Right lobe of liver (tissue), 6 donors: ENCODE measurements around the gene PSD. TPM values are rescaled to one million over a fixed set of nuclear protein-coding genes. Genes with fewer than 3 reads are reported as not detected.
A peak's percentile ranks its signal among the peaks of the same experiment; 100 is the strongest.

Experiments used
- ATAC-seq, 4 donors: fragments of 200-7000 bp; cut with Tn5 transposase; one replicate each; pipeline ENCODE4 v1.9.1; 2020; ENCODE audit warnings: mild to moderate bottlenecking in 4 of 4, moderate library complexity in 4 of 4
- DNase-seq, 3 donors: peaks; one replicate each; pipeline ENCODE4 v3.0.0-alpha.2; 2020
- H3K27ac ChIP-seq, 3 donors: fragments of 200-600 bp; one replicate each; pipeline ENCODE4 v1.8.0; 2022
- H3K27me3 ChIP-seq, 2 donors: fragments of 200-600 bp; one replicate each; pipeline ENCODE4 v1.8.0; 2022
- H3K36me3 ChIP-seq, 4 donors: fragments of 200-600 bp; sonication (generic) in 1 of 4; one replicate each; pipeline versions ENCODE4 v1.5.1 to v1.8.0; 2017 to 2022; ENCODE audit warnings: control low read depth in 1 of 4
- H3K4me1 ChIP-seq, 4 donors: fragments of 200-600 bp; sonication (generic) in 1 of 4; one replicate each; pipeline versions ENCODE4 v1.5.1 to v1.8.0; 2017 to 2022; ENCODE audit warnings: control low read depth in 1 of 4
- H3K4me3 ChIP-seq, 3 donors: fragments of 200-600 bp; one replicate each; pipeline ENCODE4 v1.8.0; 2022
- H3K9me3 ChIP-seq, 4 donors: fragments of 200-600 bp; sonication (generic) in 1 of 4; one replicate each; pipeline versions ENCODE4 v1.5.1 to v1.8.0; 2017 to 2022; ENCODE audit warnings: control low read depth in 1 of 4
- CTCF ChIP-seq, 4 donors: fragments of 200-600 bp in 3 of 4; fragments of 450-650 bp in 1 of 4; IDR thresholded peaks; one replicate each; pipeline versions ENCODE4 v1.5.1 to v1.8.0; 2016 to 2022; ENCODE audit warnings: antibody characterized with exemption in 4 of 4, mild to moderate bottlenecking in 2 of 4
- POLR2A ChIP-seq: fragments of 450-650 bp; IDR thresholded peaks from one replicate; pipeline ENCODE4 v1.6.1; 2017; ENCODE audit warnings: antibody characterized with exemption, mild to moderate bottlenecking
- WGBS: methylation state at CpG from one replicate; pipeline ENCODE4 v1.1.6; 2018; ENCODE audit warnings: low coverage, low lambda C conversion rate; ENCODE audit not compliant: insufficient coverage; ENCODE audit errors: missing lambda C conversion rate; 5-methylcytosine and 5-hydroxymethylcytosine counted together
- intact Hi-C, 2 donors: fragments of 100-400 bp; cut with DNase I; formaldehyde crosslinking; loops; one replicate each; pipeline versions ENCODE4 v1.11.2 to v1.14.1; 2022
- total RNA-seq, 6 experiments: library from RNA; depleted of rRNA in 2 of 6; stranded (reverse); fragments of >200 nt in 2 of 6; fragmentation: NEBNext Ultra II Directional in 3 of 6; extraction: Animal tissue kit (Norgen Biotek cat#: 25700) in 3 of 6; gene quantifications; one replicate each; pipeline versions ENCODE4 v1.1.0 to v1.2.4, GENCODE V29; 2016 to 2023
- donor health status: DM: no; HTN: yes; CAD: no.
- donor health status: DM: no; HTN: no; CAD: no.
- donor health status: DM: no; HTN: no; CAD: no.
- donor health status: DM: no; HTN: yes; CAD: no.
- donor health status: DM: no; HTN: yes; CAD: no.

PSD gene
- total RNA-seq, 6 experiments from 2014 or later, result 0.12 to 4.6 (median 1.3) TPM

DNA sequence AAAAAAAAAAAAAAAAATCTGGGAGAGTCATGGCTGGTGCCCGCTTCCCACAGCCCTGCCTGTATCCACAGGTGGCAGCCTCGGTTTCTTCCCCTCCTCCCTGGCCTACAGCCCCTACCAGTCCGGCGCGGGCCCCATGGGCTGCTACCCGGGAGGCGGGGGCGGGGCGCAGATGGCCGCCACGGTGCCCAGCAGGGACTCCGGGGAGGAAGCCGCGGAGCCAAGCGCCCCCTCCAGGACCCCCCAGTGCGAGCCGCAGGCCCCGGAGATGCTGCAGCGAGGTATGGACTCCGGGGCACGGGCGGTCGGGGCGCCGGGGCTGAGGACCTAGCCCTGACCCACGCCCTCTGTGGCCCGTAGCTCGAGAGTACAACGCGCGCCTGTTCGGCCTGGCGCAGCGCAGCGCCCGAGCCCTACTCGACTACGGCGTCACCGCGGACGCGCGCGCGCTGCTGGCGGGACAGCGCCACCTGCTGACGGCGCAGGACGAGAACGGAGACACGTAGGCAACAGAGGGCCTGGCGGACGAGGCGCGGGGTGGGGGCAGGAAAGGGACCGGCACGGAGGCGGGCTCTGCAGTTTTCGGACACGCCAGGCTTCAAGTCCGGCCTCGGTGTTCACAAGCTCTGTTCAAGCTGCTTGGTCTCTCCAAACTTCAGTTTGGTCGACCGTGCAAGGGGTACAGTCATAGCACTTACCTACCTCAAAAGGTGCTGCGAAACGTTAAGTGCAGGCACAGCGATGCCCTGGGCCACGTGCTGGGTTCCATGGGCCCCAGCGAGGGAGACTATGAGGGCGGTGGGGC, 19.2 kb downstream of the PSD start:
- peak; percentile 71 to 85 (median 79) for ATAC-seq
- Histone ChIP-seq H3K4me1 (peaks cover 0 to 10% (median 0%) of the 10 kb centered on the region in 4 donors), H3K9me3 (no peaks in the 10 kb centered on the region), H3K27me3 (no peaks in the 10 kb centered on the region), H3K36me3 (peaks cover 0 to 32% (median under 1%) of the 10 kb centered on the region in 4 donors), H3K4me3 (peak overlapping the region; percentile 47 to 65 (median 60)), H3K27ac (peak overlapping the region; percentile 68 to 83 (median 81))
- DNase-seq, result peak; percentile 91 to 93 (median 92)
- WGBS, result 0% methylated on average over 24 of the region's 72 CpGs
- TF ChIP-seq POLR2A (peak; percentile 43), CTCF (IDR thresholded peaks at IDR 0.05) (peak; percentile 94 to 99 (median 96))
- intact Hi-C loops, result loop anchor here in 1 of 2 donors (5.0 kb wide), 1 partner anchor 172 kb away; the partner anchor contains the start of gene ELOVL3

- H3K9me3 ChIP-seq, result no peaks in the 10 kb centered on the region
- no peak overlapping the region for H3K27ac ChIP-seq
- 87% methylated on average over 14 of the region's 21 CpGs for WGBS
- H3K27me3 ChIP-seq, result no peaks in the 10 kb centered on the region
- H3K4me1 ChIP-seq, result peaks cover 0 to 14% (median 2%) of the 10 kb centered on the region in 4 donors
- TF ChIP-seq CTCF (IDR thresholded peaks at IDR 0.05), result no peak
- no peak for TF ChIP-seq POLR2A
- no peak for ATAC-seq
- peak in 1 of 3 donors; percentile 49 for DNase-seq
- H3K4me3 ChIP-seq, result peak overlapping the region in 1 of 3 donors; percentile 65
- intact Hi-C loops, result no loop called here
- H3K36me3 ChIP-seq, result peaks cover 0 to 32% (median under 1%) of the 10 kb centered on the region in 4 donors
These were observed 20.2 kb downstream of the PSD start for GRCh38 chr10:102398172-102399020.

GRCh38 chr10:102397222-102398171, 21.1 kb downstream of the PSD start:
- intact Hi-C loops, result no loop called here
- DNase-seq (peak in 1 of 3 donors; percentile 37), ATAC-seq (no peak)
- Histone ChIP-seq H3K27ac (no peak overlapping the region), H3K9me3 (no peaks in the 10 kb centered on the region), H3K4me3 (no peak overlapping the region), H3K36me3 (peaks cover 0 to 30% (median under 1%) of the 10 kb centered on the region in 4 donors), H3K27me3 (no peaks in the 10 kb centered on the region), H3K4me1 (peaks cover 0 to 15% (median 2%) of the 10 kb centered on the region in 4 donors)
- TF ChIP-seq POLR2A (no peak), CTCF (IDR thresholded peaks at IDR 0.05) (no peak)
- WGBS, result 91% methylated on average over 7 of the region's 14 CpGs

DNA sequence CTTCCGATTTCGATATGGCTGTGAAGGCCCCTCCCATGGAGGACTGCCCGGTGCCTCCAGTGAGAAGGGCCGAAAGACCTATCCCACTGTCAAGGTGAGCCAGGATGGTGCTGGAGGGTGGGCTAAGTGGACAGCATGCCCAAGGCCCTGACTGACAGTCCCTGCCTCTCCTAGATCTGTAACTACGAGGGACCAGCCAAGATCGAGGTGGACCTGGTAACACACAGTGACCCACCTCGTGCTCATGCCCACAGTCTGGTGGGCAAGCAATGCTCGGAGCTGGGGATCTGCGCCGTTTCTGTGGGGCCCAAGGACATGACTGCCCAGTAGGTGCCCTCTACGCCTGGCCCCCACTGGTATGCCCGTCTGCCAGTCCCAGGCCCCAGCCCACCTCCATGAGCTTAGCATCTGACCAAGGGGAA, 21.8 kb downstream of the PSD start:
- Histone ChIP-seq H3K9me3 (no peaks in the 10 kb centered on the region), H3K4me1 (peaks cover 0 to 15% (median 2%) of the 10 kb centered on the region in 4 donors), H3K27me3 (no peaks in the 10 kb centered on the region), H3K36me3 (peaks cover 0 to 22% (median under 1%) of the 10 kb centered on the region in 4 donors), H3K27ac (peak overlapping the region in 1 of 3 donors; percentile 96), H3K4me3 (peak overlapping the region in 1 of 3 donors; percentile 50)
- DNase-seq (peak in 1 of 3 donors; percentile 43), ATAC-seq (no peak)
- intact Hi-C loops, result no loop called here
- WGBS, result 100% methylated on average over 1 of the region's 12 CpGs
- TF ChIP-seq CTCF (IDR thresholded peaks at IDR 0.05) (no peak), POLR2A (no peak)
